H1 (cell line): ENCODE measurements around the gene TMEM151A. TPM values are rescaled to one million over a fixed set of nuclear protein-coding genes. Genes with fewer than 3 reads are reported as not detected.

Source experiments
- ASH2L ChIP-seq: fragments of 200-600, 300-600 bp; sonication (generic); IDR thresholded peaks from one replicate; pipeline ENCODE4 v1.7.1; 2017; ENCODE audit warnings: low read length
- BACH1 ChIP-seq: IDR thresholded peaks from 2 replicates; pipeline ENCODE4 v1.6.1; 2012; ENCODE audit warnings: low read length, improper control_type of control experiment
- EGR1 ChIP-seq: IDR thresholded peaks from 2 replicates; pipeline ENCODE4 v1.6.1; 2011; ENCODE audit warnings: low read depth, low read length, borderline replicate concordance
- GTF2F1 ChIP-seq: IDR thresholded peaks from 2 replicates; pipeline ENCODE4 v1.6.1; 2012; ENCODE audit warnings: low read depth, low read length, improper control_type of control experiment, borderline replicate concordance
- HDAC2 ChIP-seq, 2 experiments: fragments of 300-600 bp in 1 of 2; sonication (generic) in 1 of 2; IDR thresholded peaks; 2 replicates each; pipeline ENCODE4 v1.6.1; 2011 to 2012; ENCODE audit warnings: low read depth in 2 of 2, low read length in 2 of 2, mild to moderate bottlenecking in 2 of 2, moderate library complexity in 2 of 2, borderline replicate concordance in 1 of 2, inconsistent platforms in 1 of 2
- PHF8 ChIP-seq: fragments of 200-600 bp; sonication (generic); conservative IDR thresholded peaks from 2 replicates; pipeline ENCODE4 v1.7.1; 2012; ENCODE audit warnings: low read depth, mild to moderate bottlenecking, inconsistent platforms, low read length, moderate library complexity
- POLR2A ChIP-seq, 2 experiments: IDR thresholded peaks; 1 replicate in 1 of 2; 2 replicates in 1 of 2; pipeline ENCODE4 v1.6.1; 2011; ENCODE audit warnings: low read depth in 2 of 2, low read length in 2 of 2, mild to moderate bottlenecking in 2 of 2; ENCODE audit errors: control extremely low read depth in 1 of 2
- polyA plus RNA-seq, 7 experiments: library from polyadenylated mRNA; depleted of rRNA in 3 of 7; stranded (reverse) in 5 of 7; unstranded in 2 of 7; fragments of >200 nt in 5 of 7; fragments of 200-250 nt in 2 of 7; gene quantifications; 1 replicate in 5 of 7; 2 replicates in 1 of 7; 4 replicates in 1 of 7; pipeline versions ENCODE4 v1.2.1 to v1.2.3, GENCODE V29; 2011 to 2013; ENCODE audit warnings: missing spikeins in 2 of 7, mixed read lengths in 2 of 7
- total RNA-seq: library from RNA; stranded (reverse); fragmentation: NEBNext Ultra II Directional; extraction: Animal tissue kit (Norgen Biotek cat#: 25700); gene quantifications from 2 replicates; pipeline ENCODE4 v1.2.1, GENCODE V29; 2021
- TF ChIP-seq, protein P1 (sequence below): IDR thresholded peaks from 2 replicates; pipeline ENCODE4 v1.6.1; 2012; ENCODE audit warnings: low read length, inconsistent platforms
- TF ChIP-seq, protein P2 (sequence below): IDR thresholded peaks from 2 replicates; pipeline ENCODE4 v1.6.1; 2012; ENCODE audit warnings: inconsistent platforms

The TMEM151A gene
- total and polyA plus RNA-seq, 2 of the 8 experiments (the other 6 are each of a cell fraction or from before 2014, with no cell fraction given) = 3.2 TPM

DNA sequence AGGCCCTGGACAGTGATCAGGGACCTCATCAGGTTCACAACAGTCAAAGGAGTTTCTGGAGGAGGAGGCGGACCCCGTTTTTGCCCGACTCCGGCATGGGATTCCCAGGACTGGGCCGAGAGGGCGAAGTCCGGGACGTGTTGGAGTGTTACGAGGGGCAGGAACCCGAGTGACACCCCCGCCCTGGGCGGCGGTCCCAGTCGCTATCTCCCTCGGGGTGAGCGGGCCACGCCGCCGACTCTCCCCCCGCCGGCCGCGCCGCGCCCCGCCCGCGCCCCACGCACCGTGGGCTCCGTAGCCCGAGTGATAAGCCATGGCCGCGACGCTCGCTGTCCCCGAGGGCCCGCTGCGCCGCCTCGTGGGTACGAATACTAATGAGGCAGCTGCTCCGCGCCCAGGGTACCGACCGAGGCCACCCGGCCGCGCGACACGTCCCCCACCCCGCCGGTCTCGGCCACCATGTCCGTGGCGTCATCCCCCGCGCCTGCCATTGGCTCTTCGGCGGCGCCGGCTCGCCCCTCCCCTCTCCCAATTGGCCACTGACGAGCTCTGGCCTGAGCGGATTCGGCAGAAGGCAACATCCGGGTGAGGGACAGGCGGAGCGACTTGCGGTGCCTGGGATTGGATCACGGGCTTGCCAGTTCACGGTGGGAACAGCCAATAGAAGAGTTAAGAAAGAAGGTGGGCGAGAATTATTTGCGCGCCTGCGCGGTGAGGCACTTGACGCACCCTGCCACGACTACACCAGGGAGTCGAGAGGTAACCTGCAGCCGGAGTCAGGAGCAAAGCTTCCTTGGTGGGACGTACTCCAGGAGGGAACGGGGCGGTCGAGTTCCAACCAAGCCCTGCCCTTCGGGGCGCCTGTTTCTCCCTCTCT lies 2.8 kb upstream of the TMEM151A start, which contains the start of gene YIF1A (continued):
- TF ChIP-seq ASH2L = peak; percentile 67
- no peak for TF ChIP-seq EGR1
- TF ChIP-seq, protein P1, sequence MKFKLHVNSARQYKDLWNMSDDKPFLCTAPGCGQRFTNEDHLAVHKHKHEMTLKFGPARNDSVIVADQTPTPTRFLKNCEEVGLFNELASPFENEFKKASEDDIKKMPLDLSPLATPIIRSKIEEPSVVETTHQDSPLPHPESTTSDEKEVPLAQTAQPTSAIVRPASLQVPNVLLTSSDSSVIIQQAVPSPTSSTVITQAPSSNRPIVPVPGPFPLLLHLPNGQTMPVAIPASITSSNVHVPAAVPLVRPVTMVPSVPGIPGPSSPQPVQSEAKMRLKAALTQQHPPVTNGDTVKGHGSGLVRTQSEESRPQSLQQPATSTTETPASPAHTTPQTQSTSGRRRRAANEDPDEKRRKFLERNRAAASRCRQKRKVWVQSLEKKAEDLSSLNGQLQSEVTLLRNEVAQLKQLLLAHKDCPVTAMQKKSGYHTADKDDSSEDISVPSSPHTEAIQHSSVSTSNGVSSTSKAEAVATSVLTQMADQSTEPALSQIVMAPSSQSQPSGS = peak; percentile 88; the same call in 1 of the 2 replicates
- peak; percentile 41; the same call in 1 of the 2 replicates for TF ChIP-seq BACH1
- peak; percentile 90 for TF ChIP-seq PHF8
- no peak for TF ChIP-seq GTF2F1
- TF ChIP-seq POLR2A (IDR thresholded peaks at IDR 0.05; ENCODE audit: control extremely low read depth in 1 of 2, low read depth in 2 of 2, low read length in 2 of 2) = peak in 1 of 2 experiments; percentile 72; a peak in 2 of 3 replicates
- TF ChIP-seq, protein P2, sequence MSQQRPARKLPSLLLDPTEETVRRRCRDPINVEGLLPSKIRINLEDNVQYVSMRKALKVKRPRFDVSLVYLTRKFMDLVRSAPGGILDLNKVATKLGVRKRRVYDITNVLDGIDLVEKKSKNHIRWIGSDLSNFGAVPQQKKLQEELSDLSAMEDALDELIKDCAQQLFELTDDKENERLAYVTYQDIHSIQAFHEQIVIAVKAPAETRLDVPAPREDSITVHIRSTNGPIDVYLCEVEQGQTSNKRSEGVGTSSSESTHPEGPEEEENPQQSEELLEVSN = no peak
- TF ChIP-seq HDAC2 (IDR thresholded peaks at IDR 0.05; ENCODE audit: borderline replicate concordance in 1 of 2, low read depth in 2 of 2, low read length in 2 of 2) = no peak
